ENCODE measurements around the gene XYLT1.

DNA sequence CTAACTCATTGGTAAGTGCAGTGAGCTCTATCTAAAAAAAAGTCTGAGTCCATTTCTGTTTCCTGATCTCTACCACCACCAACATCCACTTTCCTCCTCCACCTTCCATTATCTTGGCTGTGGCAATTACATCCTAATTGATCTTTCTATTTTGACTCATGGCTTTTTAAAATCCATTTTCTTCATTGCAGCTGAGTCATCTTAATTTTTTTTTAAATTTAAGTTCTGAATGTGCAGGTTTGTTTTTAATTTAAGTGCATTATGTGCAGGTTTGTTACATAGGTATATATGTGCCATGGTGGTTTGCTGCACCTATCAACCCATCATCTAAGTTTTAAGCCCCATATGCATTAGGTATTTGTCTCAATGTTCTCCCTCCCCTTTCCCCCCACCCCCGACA lies 390.7 kb downstream of the XYLT1 start:
- TF ChIP-seq, protein P1, sequence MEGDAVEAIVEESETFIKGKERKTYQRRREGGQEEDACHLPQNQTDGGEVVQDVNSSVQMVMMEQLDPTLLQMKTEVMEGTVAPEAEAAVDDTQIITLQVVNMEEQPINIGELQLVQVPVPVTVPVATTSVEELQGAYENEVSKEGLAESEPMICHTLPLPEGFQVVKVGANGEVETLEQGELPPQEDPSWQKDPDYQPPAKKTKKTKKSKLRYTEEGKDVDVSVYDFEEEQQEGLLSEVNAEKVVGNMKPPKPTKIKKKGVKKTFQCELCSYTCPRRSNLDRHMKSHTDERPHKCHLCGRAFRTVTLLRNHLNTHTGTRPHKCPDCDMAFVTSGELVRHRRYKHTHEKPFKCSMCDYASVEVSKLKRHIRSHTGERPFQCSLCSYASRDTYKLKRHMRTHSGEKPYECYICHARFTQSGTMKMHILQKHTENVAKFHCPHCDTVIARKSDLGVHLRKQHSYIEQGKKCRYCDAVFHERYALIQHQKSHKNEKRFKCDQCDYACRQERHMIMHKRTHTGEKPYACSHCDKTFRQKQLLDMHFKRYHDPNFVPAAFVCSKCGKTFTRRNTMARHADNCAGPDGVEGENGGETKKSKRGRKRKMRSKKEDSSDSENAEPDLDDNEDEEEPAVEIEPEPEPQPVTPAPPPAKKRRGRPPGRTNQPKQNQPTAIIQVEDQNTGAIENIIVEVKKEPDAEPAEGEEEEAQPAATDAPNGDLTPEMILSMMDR (IDR thresholded peaks at IDR 0.05): no peak
- no peak for TF ChIP-seq POLR2A (IDR thresholded peaks at IDR 0.05)

Data from esophagus squamous epithelium (tissue), 4 donors.